Posterior vena cava (tissue), 2 donors: Measurements from ENCODE around the gene MROH9. TPM values are rescaled to one million over a fixed set of nuclear protein-coding genes. Genes with fewer than 3 reads are reported as not detected.

Experiments
- microRNA-seq, 2 donors: library from miRNA; unstranded; fragments of <30 nt; microRNA quantifications; one replicate each; pipeline ENCODE4 v1.2.0, GENCODE V29; 2020 to 2021; ENCODE audit warnings: borderline microRNAs expressed in 2 of 2
- total RNA-seq, 2 donors: library from RNA; stranded (reverse); fragmentation: NEBNext Ultra II Directional; extraction: Animal tissue kit (Norgen Biotek cat#: 25700); gene quantifications; one replicate each; pipeline ENCODE4 v1.2.1, GENCODE V29; 2021
- donor health status: DM: yes; HTN: yes; CAD: no.
- donor health status: DM: yes; HTN: yes; CAD: no.

Gene MROH9
- total RNA-seq, 2 donors from 2014 or later, result 0.24 to 0.46 TPM

Small RNA genes lying within 50 kb of the gene (microRNA-seq; reads per million reads assigned to microRNA genes)
- gene MIR1295A, result 0 reads per million in 2 donors
- gene MIR1295B, result 0 reads per million in 2 donors

Other genes starting within 250 kb of the MROH9 start
- gene FMO3, start 155.4 kb downstream of the MROH9 start, total RNA-seq, result 1 to 10 TPM in 1 of 2 donors, under 1 TPM in 1; 0.90 to 2.2 TPM
- gene FMO2, start 249.8 kb downstream of the MROH9 start, total RNA-seq, result 10 to 100 TPM; 41.0 to 42.3 TPM